GM19035 (cell line): ENCODE measurements around the gene GRHL1.
"Not testable (repeated sequence)": the region's sequence is repeated elsewhere in the genome, so short reads cannot be mapped to it uniquely, and the experiment has no call there.

Experiments used
- ATAC-seq: cut with Tn5 transposase; IDR thresholded peaks from one replicate; pipeline ENCODE4 v1.9.1; 2021; ENCODE audit not compliant: unreplicated experiment

GRHL1 gene, protein sequence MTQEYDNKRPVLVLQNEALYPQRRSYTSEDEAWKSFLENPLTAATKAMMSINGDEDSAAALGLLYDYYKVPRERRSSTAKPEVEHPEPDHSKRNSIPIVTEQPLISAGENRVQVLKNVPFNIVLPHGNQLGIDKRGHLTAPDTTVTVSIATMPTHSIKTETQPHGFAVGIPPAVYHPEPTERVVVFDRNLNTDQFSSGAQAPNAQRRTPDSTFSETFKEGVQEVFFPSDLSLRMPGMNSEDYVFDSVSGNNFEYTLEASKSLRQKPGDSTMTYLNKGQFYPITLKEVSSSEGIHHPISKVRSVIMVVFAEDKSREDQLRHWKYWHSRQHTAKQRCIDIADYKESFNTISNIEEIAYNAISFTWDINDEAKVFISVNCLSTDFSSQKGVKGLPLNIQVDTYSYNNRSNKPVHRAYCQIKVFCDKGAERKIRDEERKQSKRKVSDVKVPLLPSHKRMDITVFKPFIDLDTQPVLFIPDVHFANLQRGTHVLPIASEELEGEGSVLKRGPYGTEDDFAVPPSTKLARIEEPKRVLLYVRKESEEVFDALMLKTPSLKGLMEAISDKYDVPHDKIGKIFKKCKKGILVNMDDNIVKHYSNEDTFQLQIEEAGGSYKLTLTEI

DNA sequence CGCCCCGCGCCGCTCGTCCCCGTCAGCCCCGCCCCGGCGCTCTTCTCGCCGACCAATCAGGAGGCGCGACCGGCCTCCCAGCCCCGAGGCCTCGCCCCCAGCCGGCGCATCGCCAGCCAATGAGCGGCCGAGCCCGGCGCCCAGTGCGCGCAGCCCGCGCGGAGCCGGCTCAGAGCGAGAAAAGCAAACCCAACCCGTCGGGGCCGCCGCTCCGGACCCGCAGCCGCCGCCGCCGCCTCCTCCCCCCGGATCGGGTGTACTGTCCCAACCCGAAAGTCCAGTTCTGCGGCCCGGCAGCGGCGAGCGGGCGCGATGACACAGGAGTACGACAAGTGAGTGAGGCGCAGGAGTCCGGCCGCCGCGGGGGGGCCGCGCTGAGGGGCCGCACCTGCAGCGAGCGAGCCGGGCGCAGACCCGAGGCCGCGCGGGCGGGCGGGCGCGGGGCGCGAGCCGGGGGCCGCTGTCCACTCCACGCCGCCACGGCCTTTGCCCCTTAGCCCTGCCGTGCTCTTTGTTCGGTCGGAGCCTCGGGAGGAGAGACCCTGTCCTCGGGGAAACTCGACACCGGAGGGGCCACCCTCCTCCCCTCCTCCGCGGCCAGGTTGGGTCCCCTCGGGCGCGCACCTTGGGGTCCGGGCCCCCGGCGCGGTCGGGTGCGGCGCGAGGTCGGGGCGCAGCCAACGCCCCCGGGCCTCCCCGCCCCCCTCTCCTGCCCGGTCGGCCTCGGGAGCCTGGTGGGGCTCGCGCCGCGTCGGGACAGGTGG, at the start of gene GRHL1:
Gene GRHL1, plus strand, starts transcription at position 172 of the 764 bp plus-strand sequence. Its CDS starts 141 bp downstream, at position 313.
- peak; percentile 95 for ATAC-seq

DNA sequence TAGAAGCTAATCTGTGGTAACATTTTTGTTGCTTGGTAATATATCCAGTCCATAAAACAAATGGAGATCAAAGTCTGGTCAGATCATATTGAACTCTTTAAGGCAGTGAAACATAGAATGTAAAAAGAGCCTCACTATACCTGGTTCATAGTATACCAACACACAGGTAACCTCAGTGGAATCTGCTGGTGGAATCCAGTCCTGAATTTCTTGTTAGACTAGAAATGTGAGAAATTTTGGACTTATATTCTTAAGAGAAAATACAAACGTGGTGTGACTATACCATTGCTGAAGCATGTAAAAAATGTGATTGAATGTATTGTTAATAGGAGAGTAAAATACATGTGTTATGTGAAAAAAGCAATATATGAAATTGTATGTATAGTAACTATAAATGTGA, 46.1 kb upstream of the GRHL1 start:
- ATAC-seq: no peak

DNA sequence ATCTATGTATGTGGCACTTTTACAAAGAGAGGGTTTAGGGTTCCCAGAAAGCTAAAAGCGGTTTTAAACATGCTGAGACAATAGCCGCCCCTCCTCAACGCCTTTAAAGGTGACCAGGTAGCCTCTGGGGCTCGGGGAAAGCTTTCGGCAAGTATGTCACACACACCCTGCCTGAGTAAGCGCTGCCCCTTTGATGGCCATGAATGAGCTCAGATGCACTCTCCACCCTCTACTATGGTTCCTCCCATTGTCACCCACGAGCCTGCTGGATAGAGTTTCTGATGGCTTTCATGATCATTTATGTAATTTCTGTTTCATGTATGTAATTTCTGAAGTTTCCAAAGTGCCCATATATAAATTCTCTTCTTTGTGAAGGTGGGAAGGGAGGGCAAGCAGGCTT, 44.1 kb upstream of the GRHL1 start:
- no peak for ATAC-seq

DNA sequence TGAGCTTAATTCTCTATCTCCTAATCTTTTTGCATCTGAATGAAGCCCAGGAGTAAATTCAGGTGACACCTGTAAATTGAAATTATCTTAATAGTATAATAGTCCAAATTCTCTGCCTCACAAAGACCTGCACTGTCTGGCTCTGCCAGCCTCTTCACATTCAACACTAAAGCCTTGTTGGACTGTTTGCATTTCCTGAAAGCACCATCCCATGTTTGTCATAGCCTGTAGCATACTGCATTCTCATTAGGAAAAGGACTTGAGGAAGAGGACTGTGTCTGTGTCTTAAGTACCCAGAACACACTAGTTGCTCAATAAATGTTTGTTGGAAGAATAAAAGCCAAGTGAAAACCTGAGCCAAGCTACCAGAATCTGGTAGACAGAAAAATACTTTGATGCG, 42.9 kb upstream of the GRHL1 start:
- ATAC-seq: no peak

DNA sequence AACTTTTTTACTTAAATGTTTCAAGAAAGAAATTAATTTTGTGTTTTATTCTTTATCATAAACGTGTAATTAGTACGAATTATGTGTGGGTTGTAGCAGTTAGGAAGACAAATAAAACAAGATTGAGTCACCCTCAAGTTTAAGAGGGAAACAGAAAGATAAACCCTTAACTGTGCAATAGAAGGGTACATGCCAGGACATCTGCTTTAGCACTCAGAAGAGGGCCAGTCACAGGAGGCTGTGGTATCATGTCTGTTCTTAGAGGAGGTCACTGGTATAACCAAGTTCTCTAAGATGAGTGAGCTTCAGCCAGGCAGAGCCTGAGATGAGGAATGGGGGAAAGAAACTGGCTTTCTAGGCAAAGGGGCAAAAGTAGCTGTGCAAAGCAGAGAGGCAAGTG, 42.4 kb upstream of the GRHL1 start:
- ATAC-seq: no peak

DNA sequence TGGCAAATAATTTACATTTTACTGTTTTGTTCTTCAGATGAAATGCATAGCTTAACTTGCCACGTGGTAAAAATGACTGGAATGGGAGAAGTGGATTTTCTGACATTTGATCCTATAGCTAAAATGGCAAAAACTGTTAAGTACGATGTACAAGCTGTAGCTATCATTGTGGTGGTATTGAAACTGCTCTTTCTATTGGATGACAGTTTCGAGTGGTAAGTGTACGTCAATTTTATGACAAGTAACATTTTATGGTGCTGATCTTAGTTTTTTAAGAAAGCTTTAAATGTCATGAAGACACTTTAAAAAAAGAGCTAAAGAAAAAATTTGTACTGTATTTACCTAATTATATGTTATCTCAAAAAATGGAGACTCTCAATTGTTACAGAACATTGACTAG, 40.8 kb upstream of the GRHL1 start:
- no peak for ATAC-seq

DNA sequence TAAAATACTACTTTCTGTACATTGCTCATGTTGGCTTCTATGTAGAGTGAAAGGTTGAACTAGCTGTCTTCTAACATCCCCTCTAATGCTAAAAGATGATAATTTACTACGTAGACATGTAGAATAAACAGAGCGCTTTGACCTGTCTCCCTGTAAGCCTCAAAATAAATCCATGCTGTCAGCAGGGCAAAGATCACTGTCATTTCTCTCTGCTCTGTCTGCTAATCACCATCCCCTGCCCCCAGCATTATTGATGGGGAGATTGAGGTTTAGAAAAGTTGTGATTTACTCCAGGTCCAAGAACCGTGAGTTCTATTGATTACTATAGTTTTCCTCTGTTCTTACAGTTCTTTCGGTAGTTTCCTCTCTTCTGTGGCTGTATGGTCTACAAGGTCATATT, 39.0 kb upstream of the GRHL1 start:
- ATAC-seq: no peak

DNA sequence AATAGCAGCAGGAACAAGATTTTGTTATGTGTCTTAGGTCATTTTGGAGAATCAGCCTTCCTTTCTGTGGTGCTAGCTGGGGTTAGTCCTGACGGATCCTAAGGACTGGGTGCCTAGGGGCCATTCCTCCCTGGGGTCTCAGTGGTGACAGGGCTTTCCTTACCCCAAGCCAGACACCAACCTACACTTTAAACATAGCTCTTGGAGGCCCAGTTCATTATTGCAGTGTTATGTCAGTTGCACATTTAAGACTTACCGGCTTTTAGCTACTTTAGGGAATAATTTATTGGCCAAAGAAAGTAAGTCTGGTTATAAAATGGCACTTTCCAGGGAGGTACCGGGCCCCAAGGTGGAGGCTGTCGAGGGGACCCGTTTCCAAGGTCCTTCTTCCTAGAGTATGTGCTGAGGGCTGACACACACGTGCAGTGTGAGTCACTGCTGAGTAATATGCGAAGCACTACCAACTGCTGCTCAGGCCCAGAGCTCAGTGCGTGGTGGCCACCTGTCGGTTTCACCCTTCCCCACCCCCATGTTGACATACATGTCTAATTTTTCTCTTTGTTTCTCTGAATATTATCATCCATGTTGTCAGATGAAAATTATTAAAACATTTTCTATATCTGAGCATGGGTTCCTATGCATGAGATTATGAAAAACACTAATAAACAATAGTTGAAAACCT, 37.0 kb upstream of the GRHL1 start:
- ATAC-seq: peak; percentile 97

DNA sequence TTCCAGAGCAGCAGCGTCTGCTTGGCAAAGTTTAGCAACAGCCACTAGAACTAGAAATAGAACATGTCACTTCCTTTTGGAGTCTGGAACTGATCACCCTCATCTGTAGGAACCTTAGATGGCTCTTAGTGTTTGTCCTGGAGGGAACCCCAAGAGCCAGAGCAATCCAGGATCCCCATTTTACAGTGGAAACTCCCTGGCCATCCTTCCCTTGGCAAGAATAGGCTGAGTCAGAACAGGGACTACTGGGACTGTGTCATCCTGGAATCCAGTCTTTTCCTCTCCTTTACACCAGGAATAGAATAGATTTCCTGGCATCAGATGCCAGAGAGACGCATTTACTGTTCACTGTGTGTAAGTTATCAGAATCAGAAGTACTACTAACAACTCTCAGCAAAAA, 33.2 kb upstream of the GRHL1 start:
- ATAC-seq: no peak

DNA sequence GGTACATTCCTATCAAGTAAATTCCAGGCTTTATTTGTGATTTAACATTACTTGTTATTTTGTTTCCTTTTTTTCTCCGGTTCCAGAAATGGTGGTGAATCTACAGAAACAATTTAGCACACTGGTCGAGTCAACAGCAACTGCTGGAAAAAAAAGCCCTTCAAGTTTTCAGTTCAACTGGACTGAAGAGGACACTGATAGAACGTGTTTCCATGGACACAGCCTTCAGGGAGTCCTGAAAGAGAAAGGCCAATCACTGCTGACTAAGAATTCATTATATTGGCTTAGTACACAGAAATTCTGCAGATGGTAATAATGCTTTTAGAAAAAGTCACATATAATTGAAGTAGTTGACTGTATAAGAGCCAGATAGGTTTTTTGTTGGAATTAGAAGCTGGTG, 32.0 kb upstream of the GRHL1 start:
- no peak for ATAC-seq

DNA sequence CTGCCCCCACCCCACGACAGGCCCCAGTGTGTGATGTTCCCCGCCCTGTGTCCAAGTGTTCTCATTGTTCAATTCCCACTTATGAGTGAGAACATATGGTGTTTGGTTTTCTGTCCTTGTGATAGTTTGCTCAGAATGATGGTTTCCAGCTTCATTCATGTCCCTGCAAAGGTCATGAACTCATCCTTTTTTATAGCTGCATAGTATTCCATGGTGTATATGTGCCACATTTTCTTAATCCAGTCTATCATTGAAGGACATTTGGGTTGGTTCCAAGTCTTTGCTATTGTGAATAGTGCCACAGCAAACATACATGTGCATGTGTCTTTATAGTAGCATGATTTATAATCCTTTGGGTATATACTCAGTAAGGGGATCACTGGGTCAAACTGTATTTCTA, 24.5 kb upstream of the GRHL1 start:
- not testable (repeated sequence) for ATAC-seq

DNA sequence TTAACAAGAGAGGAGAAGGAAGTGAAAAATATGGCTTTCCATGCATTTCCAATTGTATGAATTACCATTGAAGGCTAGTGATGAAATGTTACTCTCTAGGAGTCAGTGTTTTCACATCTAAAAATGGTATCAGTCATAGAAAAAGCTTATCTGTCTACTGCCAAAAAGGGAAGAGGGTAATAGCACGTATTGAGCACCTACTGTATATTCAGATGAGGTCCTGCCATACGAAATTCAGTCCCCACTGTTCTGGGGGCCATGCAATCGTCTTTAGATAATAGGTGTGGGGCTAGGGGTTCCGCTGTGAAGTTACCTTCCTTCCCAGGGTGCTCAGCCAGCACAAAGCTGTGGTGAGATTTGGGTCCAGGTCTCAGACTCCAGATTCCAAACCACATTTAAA, 14.2 kb upstream of the GRHL1 start:
- no peak for ATAC-seq

DNA sequence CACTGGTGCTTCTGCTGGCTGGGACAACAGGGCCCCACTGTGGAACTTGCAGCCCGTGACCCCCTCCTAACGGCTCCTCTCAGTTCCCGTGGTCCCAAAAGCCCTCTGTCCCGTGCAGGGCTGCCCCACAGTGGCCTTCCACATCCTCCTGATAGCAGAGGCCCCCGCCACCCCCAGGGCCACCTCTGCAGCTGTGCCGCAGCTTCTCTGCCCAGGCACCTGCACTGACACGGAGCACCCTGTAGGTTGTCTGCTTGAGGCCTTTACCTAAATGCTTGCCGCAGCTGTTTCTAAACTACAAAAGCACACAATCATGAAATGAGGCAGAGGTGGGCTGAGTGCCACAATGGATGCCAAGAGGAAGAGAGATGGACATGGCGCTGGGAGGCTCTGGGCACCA, 13.5 kb upstream of the GRHL1 start:
- no peak for ATAC-seq

DNA sequence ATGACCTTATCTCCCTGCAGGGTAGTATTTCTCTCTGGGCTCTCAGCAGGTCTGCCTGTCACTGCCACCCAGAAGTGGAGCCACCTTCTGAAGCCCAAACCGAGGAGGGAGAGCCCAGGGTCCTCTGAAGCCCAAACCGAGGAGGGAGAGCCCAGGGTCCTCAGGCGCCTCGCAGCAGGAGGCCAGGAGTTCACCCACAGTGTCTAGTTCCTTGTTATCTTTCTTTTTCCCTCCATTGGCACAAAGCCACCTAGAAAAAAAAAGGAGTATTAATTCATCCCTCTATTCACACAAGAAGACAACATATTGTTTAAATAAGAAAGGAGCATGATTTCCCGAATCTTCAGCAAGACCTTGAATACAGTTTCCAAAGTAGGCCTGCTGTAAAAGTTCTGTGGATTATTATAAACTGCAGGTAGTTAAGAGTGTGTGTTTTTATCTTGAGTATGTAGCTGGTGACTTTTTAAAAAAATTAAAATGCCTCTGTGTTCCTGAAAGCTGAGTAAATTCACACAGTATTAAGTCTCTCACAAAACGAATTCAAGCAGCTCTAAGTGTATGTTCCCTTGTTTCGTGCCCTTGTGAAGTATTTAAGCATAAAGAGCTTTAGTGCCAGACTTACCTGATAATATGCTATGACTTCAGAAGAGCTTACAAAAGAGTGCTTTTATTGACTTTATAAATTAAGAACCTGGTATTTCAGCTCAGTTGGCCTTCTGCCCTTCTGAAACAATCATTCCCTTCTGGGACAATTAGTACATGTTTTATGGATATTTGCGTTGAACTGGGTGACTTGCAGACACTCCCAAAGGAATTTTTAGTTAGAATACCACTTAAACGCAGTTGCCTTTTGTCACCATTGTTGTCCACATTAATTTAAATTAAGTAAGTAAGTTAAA, 11.7 kb upstream of the GRHL1 start:
- no peak for ATAC-seq

DNA sequence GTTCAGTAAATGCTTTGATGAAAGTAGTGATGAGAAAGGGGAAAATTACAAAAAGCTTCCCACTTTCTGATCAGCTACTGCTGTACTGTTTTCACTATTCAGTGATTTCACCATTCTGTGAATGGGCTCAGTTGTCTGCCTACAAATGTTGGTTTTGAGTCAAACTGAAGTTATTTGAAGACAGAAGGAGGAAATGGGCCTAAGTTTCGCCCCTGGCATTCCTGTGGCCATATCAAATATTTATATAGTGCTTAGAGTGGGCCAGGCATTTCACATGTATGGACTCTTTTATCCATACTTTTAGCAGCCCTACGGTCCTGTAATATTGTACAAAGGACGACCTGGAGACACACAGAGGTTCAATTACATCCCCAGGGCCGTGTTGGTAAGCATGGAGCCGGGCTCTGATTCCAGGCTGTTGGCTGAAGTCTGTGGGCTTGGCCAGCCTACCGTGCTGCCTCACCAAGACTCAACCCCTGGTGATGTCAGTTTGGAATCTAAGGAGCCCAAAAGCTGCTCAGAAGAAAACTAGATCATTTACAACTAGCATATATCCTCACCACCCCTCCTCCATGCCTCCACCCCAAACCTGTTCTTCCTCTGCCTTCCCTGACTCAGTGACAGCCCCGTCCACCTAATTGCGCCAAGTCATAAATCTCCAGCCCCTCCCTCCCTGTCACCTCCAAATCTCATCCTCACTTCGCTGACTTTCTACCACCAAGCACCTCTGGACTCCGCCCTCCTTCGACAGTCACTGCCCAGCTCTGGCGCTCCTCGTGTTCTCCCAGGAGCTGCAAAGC, 10.1 kb upstream of the GRHL1 start:
- no peak for ATAC-seq

DNA sequence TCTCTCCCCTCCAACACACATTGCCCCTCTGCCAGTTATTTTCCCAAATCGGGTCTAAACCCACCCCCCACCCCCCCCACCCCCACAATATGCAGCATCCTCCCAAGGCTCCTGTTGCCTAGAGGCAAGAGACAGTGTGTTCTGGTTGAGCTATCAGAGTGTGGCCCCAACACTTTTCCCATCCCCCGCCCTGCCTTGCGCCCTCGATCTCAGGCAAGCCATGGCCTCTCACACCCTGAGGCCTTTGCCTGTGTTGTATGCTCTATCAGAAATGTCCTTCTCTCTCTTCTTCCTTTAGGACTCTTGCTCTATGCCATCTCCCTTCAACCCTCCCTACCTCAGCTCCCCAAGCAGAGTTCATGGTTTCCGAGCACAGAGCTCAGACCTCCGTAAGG, 9.5 kb upstream of the GRHL1 start:
- no peak for ATAC-seq

DNA sequence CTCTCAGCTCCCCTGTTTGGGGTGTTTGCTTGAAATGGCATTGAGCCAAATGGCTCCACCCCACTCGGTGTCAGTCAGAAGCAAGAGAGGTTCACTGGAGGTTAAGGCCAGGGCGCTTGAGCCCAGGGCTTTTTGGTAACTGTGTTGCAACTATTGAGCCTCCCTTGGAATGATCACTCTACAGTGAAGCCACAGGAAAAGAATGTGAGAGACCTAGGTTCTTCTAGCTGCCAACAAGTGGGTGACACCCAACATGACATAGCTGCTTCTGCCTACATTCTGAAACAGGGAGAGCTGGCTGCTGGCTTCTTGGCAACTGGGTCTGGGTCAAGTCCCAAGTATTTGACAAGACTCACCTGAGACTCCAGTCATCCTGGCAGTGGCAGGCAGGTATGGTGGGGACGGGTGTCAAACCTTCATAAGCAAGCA, 7.1 kb upstream of the GRHL1 start:
- ATAC-seq: no peak

DNA sequence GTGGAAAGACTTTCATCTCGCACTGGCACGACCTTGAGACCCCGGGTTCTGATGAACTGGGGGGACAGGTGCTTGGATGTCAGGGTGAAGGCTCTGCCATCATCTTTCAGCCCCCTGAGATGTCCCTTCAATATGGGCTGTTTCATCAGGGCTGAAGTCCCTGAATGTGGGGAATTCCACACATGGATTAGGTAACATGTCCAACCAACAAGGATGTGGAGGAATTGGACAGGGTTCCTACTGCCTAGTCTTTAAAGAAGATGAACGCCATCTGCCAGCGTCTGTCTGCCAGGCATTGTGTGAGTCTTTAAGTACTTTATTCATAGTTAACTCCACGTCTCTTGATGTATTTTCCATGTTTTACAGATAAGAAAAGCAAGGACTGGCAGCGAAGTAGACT, 5.9 kb upstream of the GRHL1 start:
- ATAC-seq: no peak

DNA sequence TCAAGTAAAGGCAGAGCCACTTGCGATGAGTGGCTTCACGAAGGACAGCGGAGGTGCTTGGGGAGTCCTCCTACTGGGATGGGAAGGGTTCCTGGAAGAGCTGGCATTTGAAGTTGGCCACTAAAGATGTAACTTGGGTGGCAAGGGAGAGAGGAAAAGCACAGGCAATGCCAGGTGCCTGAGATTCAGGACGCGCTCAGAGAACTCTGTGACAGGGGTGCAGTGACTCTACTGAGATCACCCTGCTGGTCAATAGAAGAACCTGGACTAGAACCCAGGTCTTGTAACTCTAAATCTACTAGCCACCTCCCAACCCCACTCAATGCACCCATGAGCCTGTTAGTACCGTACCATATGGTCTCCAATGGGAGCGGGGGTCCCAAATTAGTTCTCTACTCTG, 5.4 kb upstream of the GRHL1 start:
- no peak for ATAC-seq

DNA sequence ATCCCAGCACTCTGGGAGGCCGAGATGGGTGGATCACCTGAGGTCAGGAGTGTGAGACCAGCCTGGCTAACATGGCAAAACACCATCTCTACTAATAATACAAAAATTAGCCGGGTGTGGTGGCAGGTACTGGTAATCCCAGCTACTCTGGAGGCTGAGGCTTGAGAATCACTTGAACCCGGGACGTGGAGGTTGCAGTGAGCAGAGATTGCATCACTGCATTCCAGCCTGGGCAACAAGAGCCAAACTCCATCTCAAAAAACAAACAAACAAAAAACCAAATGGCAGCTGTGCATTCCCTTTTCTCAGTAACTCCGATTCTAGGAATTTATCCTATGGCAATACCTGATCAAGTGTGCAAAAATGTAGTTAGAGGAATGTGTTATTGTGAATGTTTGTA, 4.7 kb upstream of the GRHL1 start:
- ATAC-seq: no peak
